GM23248 (cell line): ENCODE data around the gene ACER3.

Source experiments
- EZH2 ChIP-seq: fragments of 200-600 bp; sonication (generic); IDR thresholded peaks from 2 replicates; pipeline ENCODE4 v1.6.1; 2018; ENCODE audit warnings: antibody characterized with exemption, mild to moderate bottlenecking; ENCODE audit not compliant: insufficient read depth, poor library complexity, severe bottlenecking
- EZH2phosphoT487 ChIP-seq: fragments of 200-600 bp; sonication (generic); IDR thresholded peaks from 2 replicates; pipeline ENCODE4 v1.6.1; 2018; ENCODE audit warnings: antibody characterized with exemption, moderate library complexity, mild to moderate bottlenecking, low read depth; ENCODE audit not compliant: insufficient read depth

GRCh38 chr11:77036398-77036797 lies 175.7 kb downstream of the ACER3 start:
- TF ChIP-seq EZH2 (no peak), EZH2phosphoT487 (no peak)
